GM21515 (cell line): ENCODE results near the gene RIMS4.

Experiments
- ATAC-seq: cut with Tn5 transposase; IDR thresholded peaks from one replicate; pipeline ENCODE4 v1.9.1; 2021; ENCODE audit not compliant: unreplicated experiment

RIMS4 gene

GRCh38 chr20:44810391-44811149, at the start of gene RIMS4:
Gene RIMS4, minus strand, starts transcription at chr20:44810546. Its CDS starts 275 bp downstream, at chr20:44810271.
- no peak for ATAC-seq

GRCh38 chr20:44858606-44859360, 48.4 kb upstream of the RIMS4 start:
- ATAC-seq: no peak

GRCh38 chr20:44856856-44857448, 46.6 kb upstream of the RIMS4 start:
- no peak for ATAC-seq

- no peak for ATAC-seq
Measured at GRCh38 chr20:44856442-44856841, 46.1 kb upstream of the RIMS4 start.

GRCh38 chr20:44851545-44851944, 41.2 kb upstream of the RIMS4 start:
- ATAC-seq: no peak

GRCh38 chr20:44850837-44851236, 40.5 kb upstream of the RIMS4 start:
- ATAC-seq: no peak

GRCh38 chr20:44850272-44850671, 39.9 kb upstream of the RIMS4 start:
- ATAC-seq: no peak

GRCh38 chr20:44849703-44850102, 39.4 kb upstream of the RIMS4 start:
- no peak for ATAC-seq

GRCh38 chr20:44848254-44849015, 38.1 kb upstream of the RIMS4 start:
- ATAC-seq: no peak

- ATAC-seq: no peak
Measured at GRCh38 chr20:44843876-44844275, 33.5 kb upstream of the RIMS4 start.

- no peak for ATAC-seq
Measured at GRCh38 chr20:44841955-44842354, 31.6 kb upstream of the RIMS4 start.

- ATAC-seq: no peak
Measured at GRCh38 chr20:44840826-44841225, 30.5 kb upstream of the RIMS4 start.

- ATAC-seq: no peak
Measured at GRCh38 chr20:44839481-44839880, 29.1 kb upstream of the RIMS4 start.

- ATAC-seq: no peak
Measured at GRCh38 chr20:44838521-44838920, 28.2 kb upstream of the RIMS4 start.

GRCh38 chr20:44837946-44838345, 27.6 kb upstream of the RIMS4 start:
- ATAC-seq: no peak

GRCh38 chr20:44836601-44837120, 26.3 kb upstream of the RIMS4 start:
- no peak for ATAC-seq

- no peak for ATAC-seq
Measured at GRCh38 chr20:44835661-44836221, 25.4 kb upstream of the RIMS4 start.

GRCh38 chr20:44835116-44835515, 24.8 kb upstream of the RIMS4 start:
- no peak for ATAC-seq

GRCh38 chr20:44834693-44835092, 24.3 kb upstream of the RIMS4 start:
- no peak for ATAC-seq

- no peak for ATAC-seq
Measured at GRCh38 chr20:44833437-44833836, 23.1 kb upstream of the RIMS4 start.

- no peak for ATAC-seq
Measured at GRCh38 chr20:44832724-44833123, 22.4 kb upstream of the RIMS4 start.
